Mononuclear cell (primary cell): ENCODE measurements around the gene ARAP2. TPM values are rescaled to one million over a fixed set of nuclear protein-coding genes. Genes with fewer than 3 reads are reported as not detected.

Experiments
- H3K27me3 ChIP-seq: 2 replicates; pipeline ENCODE4 v1.6.0; 2011; ENCODE audit warnings: low read length, control low read depth; ENCODE audit not compliant: insufficient read depth
- H3K4me1 ChIP-seq: 2 replicates; pipeline ENCODE4 v1.5.1; 2011; ENCODE audit warnings: mild to moderate bottlenecking, low read length, control low read depth; ENCODE audit not compliant: insufficient read depth
- H3K4me3 ChIP-seq: 2 replicates; pipeline ENCODE4 v1.5.1; 2011; ENCODE audit warnings: mild to moderate bottlenecking, low read length, moderate library complexity
- H3K9me3 ChIP-seq: 2 replicates; pipeline ENCODE4 v1.5.1; 2011; ENCODE audit warnings: low read depth, mild to moderate bottlenecking, control low read depth, low read length
- total RNA-seq: library from RNA; depleted of rRNA; stranded (reverse); fragments of >200 nt; gene quantifications from one replicate; pipeline ENCODE4 v1.2.3, GENCODE V29; 2012

ARAP2 gene
- total RNA-seq, 1 donor, result 201 TPM

- H3K4me3 ChIP-seq, result no peak overlapping the region
- H3K9me3 ChIP-seq, result no peaks in the 10 kb centered on the region
- peaks cover 3% of the 10 kb centered on the region for H3K4me1 ChIP-seq
- H3K27me3 ChIP-seq, result no peaks in the 10 kb centered on the region
These were observed 25.3 kb upstream of the ARAP2 start for GRCh38 chr4:36269533-36270173.

- Histone ChIP-seq H3K9me3 (no peaks in the 10 kb centered on the region), H3K4me1 (peaks cover 3% of the 10 kb centered on the region), H3K27me3 (no peaks in the 10 kb centered on the region), H3K4me3 (no peak overlapping the region)
These were observed 24.8 kb upstream of the ARAP2 start for GRCh38 chr4:36269101-36269500.

- no peak overlapping the region for H3K4me3 ChIP-seq
- no peaks in the 10 kb centered on the region for H3K9me3 ChIP-seq
- peaks cover 3% of the 10 kb centered on the region for H3K4me1 ChIP-seq
- H3K27me3 ChIP-seq, result no peaks in the 10 kb centered on the region
These were observed 23.4 kb upstream of the ARAP2 start for GRCh38 chr4:36267486-36268268.

GRCh38 chr4:36264207-36264826 is 20.0 kb upstream of the ARAP2 start:
- Histone ChIP-seq H3K4me1 (peaks cover 3% of the 10 kb centered on the region), H3K9me3 (no peaks in the 10 kb centered on the region), H3K4me3 (no peak overlapping the region), H3K27me3 (no peaks in the 10 kb centered on the region)

DNA sequence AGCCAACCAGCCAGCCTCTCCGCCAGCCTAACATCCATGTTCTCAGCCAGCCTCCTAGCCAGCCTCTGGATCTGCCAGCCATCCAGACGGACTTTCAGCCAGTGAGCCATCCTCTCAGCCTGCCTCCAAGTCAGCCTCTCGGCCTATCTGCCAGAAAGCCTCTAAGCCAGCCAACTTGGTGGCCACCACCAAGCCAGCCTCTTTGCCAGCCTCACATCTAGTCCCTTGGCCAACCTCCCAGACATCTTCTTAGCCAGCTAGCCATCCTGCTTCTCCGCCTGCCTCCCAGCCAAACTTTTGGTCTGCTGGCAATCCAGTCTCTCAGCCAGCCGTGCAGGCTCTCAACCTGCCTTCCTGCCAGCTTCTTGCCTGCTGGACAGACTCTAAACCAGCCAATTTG is 16.4 kb upstream of the ARAP2 start:
- no peak overlapping the region for H3K4me3 ChIP-seq
- H3K27me3 ChIP-seq, result no peaks in the 10 kb centered on the region
- H3K9me3 ChIP-seq, result no peaks in the 10 kb centered on the region
- peaks cover 10% of the 10 kb centered on the region for H3K4me1 ChIP-seq

DNA sequence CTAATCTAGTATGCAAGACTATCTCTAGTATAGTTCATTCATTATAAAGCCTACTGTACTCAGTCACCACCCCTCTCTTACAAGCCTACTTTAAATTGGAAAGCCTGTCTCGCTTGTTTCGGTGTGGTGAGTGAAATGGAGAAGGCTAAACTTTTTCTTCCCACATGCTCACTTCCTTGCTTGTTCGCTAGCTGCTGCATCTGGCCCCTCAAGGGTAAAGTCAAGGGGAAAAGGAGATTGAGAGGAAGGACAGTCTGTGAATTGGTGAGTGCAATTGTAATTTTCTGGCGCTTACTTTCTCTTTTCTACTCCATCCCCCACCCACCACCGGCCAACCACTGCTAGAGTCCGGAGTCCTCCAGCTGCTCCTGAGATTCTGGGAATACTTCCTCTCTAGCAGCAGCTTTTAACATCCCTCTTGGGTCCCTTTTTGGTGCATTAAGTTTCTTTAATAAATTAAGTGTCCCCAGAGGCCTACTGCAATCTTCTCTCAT is 12.1 kb upstream of the ARAP2 start:
- Histone ChIP-seq H3K4me3 (no peak overlapping the region), H3K27me3 (no peaks in the 10 kb centered on the region), H3K4me1 (peaks cover 26% of the 10 kb centered on the region), H3K9me3 (no peaks in the 10 kb centered on the region)

- Histone ChIP-seq H3K4me1 (peaks cover 26% of the 10 kb centered on the region), H3K4me3 (no peak overlapping the region), H3K9me3 (no peaks in the 10 kb centered on the region), H3K27me3 (no peaks in the 10 kb centered on the region)
These were observed 11.3 kb upstream of the ARAP2 start for GRCh38 chr4:36255577-36255976.

- Histone ChIP-seq H3K4me3 (no peak overlapping the region), H3K9me3 (no peaks in the 10 kb centered on the region), H3K4me1 (peaks cover 26% of the 10 kb centered on the region), H3K27me3 (no peaks in the 10 kb centered on the region)
These were observed 10.1 kb upstream of the ARAP2 start for GRCh38 chr4:36254371-36254770.

DNA sequence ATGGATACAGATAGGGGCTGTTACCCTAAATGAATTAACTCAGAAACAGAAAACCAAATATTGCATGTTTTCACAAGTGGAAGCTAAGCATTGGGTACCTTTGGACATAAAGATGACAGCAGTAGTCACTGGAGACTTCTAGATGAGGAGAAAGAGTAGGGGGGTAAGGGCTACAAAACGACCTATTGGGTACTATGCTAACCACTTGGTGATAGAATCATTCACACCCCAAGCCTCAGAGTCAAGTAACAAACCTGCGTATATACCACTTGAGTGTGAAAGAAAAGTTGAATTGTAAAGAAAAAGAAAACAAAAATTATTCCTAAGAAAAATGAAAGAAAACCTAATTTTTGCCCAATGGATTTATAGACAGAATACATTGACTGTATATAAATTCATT is 7.7 kb upstream of the ARAP2 start:
- peaks cover 26% of the 10 kb centered on the region for H3K4me1 ChIP-seq
- H3K27me3 ChIP-seq, result no peaks in the 10 kb centered on the region
- no peaks in the 10 kb centered on the region for H3K9me3 ChIP-seq
- H3K4me3 ChIP-seq, result no peak overlapping the region

DNA sequence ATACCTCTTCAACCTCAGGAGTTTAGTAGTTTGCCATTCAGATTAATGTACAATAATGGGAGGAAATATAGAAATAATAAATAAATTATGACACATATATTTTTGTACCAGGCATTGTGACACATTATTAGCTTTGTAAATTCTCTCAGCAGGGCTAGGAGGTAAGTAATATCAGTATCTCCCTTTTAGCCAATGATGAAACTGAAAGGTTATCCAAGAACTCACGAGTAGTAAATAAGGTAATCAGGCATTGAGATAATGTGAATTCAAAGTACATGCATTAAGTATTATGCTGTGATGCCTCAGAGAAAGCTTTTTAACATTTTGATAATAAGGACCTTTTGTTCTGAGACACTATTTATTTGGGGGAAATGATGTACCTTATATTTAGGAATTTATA is 5.3 kb upstream of the ARAP2 start:
- no peaks in the 10 kb centered on the region for H3K27me3 ChIP-seq
- no peaks in the 10 kb centered on the region for H3K9me3 ChIP-seq
- H3K4me1 ChIP-seq, result peaks cover 12% of the 10 kb centered on the region

GRCh38 chr4:36243355-36244256 is 708 bp downstream of the ARAP2 start:
- H3K27me3 ChIP-seq, result no peaks in the 10 kb centered on the region
- H3K9me3 ChIP-seq, result no peaks in the 10 kb centered on the region
- peak overlapping the region; percentile 85 for H3K4me3 ChIP-seq
- H3K4me1 ChIP-seq, result peaks cover 10% of the 10 kb centered on the region

More for the DNA sequence above, 5.3 kb upstream of the ARAP2 start:
- no peak overlapping the region for H3K4me3 ChIP-seq

GRCh38 chr4:36242629-36243354 is 1.5 kb downstream of the ARAP2 start:
- H3K4me3 ChIP-seq, result peak overlapping the region; percentile 85
- no peaks in the 10 kb centered on the region for H3K27me3 ChIP-seq
- H3K9me3 ChIP-seq, result no peaks in the 10 kb centered on the region
- peaks cover 10% of the 10 kb centered on the region for H3K4me1 ChIP-seq

- peak overlapping the region; percentile 85 for H3K4me3 ChIP-seq
- H3K4me1 ChIP-seq, result peaks cover 15% of the 10 kb centered on the region
- no peaks in the 10 kb centered on the region for H3K27me3 ChIP-seq
- peaks cover 5% of the 10 kb centered on the region for H3K9me3 ChIP-seq
These were observed 2.5 kb downstream of the ARAP2 start for GRCh38 chr4:36241771-36242170.
